Fibroblast of skin of back (primary cell): ENCODE data around the gene HK1.

Experiments used
- DNase-seq: peaks from one replicate; pipeline ENCODE4 v3.0.0-alpha.2; 2013

The HK1 gene

DNA sequence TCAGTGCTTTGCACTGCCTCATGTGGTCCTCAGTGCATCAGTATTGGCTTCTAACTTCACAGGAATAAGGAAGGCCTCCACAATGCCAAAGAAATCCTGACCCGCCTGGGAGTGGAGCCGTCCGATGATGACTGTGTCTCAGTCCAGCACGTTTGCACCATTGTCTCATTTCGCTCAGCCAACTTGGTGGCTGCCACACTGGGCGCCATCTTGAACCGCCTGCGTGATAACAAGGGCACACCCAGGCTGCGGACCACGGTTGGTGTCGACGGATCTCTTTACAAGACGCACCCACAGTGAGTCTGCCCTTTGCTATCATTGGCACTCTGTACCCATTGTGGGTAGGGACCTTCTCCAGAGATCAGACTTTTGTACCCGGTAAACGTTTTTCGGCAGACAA is 101.5 kb downstream of the HK1 start:
- no peak for DNase-seq

DNA sequence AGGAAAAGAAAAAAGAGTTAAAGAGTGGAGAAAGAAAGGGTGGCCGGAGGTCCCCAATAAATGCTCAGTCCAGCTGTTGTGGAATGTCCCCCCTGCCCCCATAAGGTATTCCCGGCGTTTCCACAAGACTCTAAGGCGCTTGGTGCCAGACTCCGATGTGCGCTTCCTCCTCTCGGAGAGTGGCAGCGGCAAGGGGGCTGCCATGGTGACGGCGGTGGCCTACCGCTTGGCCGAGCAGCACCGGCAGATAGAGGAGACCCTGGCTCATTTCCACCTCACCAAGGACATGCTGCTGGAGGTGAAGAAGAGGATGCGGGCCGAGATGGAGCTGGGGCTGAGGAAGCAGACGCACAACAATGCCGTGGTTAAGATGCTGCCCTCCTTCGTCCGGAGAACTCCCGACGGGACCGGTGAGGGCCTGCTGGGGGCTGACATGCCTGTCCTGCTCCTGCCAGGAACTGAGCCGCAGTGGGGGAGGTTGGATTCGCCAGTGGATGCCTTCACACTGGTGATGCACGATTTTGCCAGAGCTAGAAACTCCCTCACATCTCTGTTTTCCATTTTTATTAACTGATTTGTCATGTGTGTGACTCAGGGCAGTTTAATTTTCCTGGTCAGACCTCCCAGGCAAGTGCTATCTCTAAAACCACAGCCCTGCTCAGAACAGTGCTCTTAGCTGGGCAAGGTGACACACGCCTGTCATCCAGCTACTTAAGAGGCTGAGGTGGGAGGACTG is 104.3 kb downstream of the HK1 start:
- DNase-seq = peak; percentile 95

DNA sequence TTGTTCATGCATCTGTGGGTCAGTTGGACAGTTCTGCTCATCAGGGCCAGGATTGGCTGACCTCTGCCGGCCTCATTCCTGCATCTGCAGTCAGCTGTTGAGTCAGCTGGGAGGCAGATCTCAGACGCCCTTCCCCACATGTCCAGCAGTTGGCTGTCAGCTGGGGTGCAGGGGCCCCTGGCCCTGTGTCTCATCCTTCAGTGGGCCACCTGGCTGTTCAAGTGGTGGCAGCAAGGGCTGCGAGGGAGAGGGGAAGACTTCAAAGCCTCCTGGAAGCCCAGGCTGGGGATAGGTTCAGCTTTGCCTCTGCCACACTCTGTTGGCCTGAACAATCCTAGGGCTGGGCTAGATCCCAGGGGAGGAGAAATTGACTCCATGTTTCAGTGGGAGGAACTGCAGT is 105.3 kb downstream of the HK1 start:
- DNase-seq = peak; percentile 52

DNA sequence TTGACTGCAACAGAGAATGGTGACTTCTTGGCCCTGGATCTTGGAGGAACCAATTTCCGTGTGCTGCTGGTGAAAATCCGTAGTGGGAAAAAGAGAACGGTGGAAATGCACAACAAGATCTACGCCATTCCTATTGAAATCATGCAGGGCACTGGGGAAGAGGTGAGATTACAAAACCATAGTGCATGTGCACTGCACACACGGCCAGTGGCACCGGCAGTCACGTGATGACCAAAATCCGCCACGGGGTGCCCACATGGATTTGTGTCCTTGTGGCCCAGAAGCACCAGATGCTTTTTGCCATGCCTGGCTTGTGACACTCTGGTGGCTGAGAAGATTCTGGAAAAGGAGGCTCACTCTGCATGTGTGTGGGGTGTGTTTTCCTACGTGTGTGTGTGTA is 106.0 kb downstream of the HK1 start:
- DNase-seq = no peak

DNA sequence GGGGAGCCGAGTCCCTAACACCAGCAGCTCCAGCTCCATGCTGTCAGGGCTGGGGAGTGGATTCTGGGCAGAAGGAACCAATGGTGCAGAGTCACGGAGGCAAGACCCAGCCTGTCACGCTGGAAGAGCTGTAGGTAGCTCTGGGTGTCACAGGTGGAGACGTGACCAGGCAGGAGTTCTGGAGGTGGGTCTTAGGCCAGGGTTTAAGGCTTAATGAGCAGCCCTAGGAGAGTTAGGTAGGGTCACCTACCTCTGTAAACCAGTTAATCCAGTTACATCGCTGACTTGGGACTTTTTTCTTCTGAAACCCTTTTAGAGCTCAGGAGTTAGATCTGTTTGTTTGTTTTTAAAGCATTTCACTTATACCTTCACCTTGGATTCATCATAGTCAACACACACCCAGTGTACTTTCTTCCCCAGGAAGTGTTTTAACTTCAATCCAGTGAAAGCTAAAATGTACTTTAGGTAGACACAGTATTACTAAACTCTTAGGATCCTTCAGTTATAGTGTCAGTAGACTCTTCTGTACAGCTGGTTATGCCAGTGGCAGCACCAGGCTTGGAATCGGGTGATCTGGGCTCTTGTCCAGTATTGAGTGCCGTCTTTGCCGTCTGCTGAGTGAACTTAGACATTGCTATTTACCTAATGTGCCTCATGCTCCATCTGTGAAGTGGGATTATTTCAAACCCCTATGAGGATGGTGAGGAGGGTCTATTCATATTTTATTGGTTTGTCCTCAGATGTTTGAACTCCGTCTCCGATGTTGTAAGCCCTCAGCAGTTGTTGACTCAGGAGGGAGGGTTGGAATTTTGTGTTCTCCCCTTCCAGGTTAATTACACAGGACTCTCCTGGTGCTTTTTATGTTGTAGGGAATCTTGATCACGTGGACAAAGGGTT is 107.4 kb downstream of the HK1 start:
- no peak for DNase-seq

DNA sequence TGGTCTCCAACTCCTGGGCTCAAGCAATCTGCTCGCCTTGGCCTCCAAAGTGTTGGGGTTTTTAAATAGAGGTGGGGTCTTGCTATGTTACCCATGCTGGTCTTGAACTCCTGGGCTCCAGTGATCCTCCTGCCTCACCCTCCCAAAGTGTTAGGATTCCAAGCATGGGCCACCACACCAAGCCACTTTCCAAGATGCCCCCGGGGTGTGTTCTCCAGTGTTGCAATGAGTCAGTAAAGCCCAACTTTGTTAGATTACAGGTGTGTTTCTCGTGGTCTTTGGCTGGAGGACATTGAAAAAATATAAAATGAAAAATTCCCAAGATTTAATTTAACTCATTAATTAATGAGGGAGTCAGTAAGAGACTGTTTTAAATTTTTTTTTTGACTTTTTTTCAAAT is 109.2 kb downstream of the HK1 start:
- DNase-seq = no peak

DNA sequence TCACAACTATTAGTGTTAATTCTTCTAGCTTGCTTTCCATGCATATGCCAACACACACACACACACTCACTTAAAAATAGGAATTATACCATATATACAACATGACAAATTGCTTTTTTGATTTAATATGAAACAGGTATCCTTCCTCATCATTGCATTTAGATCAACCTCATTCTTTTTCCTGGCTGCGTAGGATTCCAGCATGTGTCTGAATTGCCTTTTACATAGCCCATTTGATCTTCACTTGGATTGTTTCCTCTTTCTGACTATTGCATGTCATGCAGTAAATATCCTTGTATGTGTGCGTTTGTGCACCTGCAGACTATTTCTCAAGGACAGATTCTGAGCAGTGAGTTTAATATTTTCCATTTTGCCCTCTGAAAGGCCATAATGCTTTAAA is 110.2 kb downstream of the HK1 start:
- DNase-seq = no peak

DNA sequence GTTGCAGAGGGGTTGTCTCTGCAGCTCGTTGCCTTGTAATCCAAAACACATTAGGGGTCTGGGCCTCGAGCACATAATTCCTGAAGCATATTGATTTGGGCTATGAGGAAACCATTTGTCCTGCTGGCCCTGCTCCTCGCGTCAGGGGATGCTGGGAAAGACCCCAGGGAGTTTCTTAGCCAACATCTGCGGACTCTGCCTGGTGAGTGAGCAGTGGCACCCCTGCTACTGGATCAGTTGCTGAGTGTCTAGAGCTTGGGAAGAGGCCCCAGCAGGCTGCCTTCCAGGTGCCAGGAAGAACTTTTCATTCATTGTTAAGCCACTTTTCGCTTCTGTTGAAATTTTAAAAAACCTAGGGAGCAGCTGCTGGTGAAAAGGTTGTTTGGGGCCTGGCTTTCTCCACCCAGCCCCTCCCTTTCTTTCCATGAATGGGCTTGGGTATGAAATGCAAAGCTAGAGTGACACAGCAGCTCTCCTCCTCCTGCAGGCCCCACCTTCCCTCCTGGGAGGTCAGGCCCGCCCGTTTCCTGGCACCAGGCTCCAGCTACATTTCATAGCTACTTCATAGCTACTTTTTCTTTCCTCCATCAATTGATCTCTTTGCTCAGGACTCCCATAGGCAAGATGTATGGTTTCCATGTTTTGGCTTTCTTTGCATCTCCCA is 111.7 kb downstream of the HK1 start:
- DNase-seq = peak; percentile 67

DNA sequence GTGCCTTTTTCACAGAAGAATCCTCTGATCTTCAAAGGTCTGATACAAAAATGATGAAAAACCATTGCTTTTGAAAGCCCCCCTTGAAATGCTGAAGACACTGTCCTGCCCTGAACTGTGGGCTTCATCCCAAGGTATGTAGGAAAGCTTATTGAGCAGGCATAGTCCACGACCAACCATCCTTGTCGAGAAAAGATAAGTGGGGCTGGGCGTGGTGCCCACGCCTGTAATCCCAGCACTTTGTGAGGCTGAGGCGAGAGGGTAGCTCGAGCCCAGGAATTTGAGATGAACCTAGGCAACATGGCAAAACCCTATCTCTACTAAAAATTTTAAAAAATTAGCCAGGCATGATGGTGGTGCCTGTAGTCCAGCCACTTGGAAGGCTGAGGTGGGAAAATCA is 112.9 kb downstream of the HK1 start:
- no peak for DNase-seq

DNA sequence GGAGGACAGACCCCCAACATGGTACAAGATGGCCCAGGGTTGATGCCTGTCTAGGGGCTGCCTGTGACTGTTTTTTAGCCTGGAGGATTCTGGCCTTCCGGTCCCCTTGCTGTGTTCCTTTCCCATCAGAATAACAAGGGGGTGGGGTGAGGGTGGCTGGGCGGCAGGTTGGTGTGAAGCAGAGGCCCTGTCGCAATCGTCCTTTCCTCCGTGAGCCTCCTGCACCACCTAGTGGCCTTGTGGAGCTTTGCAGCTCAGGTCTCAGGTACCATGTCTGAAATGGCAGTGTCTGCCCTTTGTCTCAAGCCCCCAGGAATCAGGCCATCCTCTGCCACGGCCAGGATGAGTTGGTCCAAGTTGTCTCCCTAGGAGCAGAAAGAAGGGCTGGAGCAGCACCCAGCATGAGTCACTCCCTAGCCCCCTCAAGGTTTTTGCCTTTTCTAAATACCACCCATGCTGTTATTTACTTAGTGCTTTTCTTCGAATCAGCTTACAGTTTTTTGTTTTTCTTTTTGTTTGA is 114.2 kb downstream of the HK1 start:
- peak; percentile 75 for DNase-seq

DNA sequence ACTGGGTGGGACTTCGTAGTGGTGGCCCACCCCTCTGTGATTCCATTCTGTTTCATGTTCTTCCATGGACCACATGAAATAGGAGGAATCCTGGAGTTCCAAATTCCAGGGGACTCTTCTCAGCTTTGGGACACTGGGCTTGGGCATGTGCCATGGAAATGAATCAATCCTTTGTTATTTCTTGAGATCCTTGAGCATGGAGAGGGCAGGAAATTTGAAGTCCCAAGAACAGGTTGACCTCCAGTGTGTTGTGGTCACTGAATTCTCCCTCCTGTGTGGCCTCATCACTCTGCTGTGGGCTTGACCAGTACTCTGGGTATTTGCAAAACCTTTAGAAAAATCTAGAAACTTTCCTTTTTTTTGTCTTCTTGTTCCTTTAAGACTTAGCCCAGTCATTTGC is 115.7 kb downstream of the HK1 start:
- DNase-seq = no peak

DNA sequence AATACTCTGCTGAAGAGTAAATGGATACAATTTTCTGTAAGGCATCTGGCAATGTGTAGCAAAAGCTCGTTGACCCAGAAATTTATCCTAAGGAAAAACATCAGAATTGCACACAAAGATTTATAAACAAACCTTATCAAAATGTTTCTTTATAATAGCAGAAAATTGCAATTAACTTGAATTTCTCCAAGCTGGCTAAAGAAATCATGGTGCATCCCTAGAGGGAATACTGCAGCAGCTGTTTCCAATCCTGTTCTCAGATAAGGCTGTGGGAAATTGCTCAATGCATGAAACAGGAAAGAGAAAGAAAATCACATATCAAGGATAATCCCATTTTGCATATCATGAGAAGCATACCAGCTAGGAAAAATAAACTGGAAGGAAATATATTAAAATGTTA is 119.7 kb downstream of the HK1 start:
- no peak for DNase-seq

DNA sequence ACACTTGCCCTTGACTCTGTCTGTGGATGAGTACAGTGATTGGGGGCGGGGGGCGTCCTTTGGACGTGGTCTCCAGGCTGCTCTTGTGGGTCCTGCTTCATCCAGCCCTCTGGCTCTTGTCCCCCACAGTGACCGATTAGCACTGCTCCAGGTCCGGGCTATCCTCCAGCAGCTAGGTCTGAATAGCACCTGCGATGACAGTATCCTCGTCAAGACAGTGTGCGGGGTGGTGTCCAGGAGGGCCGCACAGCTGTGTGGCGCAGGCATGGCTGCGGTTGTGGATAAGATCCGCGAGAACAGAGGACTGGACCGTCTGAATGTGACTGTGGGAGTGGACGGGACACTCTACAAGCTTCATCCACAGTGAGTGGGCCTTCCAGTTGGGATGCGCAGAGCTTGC is 120.2 kb downstream of the HK1 start:
- DNase-seq = no peak

DNA sequence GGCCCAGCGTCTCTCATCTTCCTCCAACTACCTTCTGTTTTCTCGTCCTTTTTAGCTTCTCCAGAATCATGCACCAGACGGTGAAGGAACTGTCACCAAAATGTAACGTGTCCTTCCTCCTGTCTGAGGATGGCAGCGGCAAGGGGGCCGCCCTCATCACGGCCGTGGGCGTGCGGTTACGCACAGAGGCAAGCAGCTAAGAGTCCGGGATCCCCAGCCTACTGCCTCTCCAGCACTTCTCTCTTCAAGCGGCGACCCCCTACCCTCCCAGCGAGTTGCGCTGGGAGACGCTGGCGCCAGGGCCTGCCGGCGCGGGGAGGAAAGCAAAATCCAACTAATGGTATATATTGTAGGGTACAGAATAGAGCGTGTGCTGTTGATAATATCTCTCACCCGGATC is 122.6 kb downstream of the HK1 start:
- no peak for DNase-seq

DNA sequence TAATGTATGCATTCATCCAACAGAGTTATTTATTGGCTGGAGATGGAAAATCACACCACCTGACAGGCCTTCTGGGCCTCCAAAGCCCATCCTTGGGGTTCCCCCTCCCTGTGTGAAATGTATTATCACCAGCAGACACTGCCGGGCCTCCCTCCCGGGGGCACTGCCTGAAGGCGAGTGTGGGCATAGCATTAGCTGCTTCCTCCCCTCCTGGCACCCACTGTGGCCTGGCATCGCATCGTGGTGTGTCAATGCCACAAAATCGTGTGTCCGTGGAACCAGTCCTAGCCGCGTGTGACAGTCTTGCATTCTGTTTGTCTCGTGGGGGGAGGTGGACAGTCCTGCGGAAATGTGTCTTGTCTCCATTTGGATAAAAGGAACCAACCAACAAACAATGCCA is 123.1 kb downstream of the HK1 start:
- DNase-seq = no peak

DNA sequence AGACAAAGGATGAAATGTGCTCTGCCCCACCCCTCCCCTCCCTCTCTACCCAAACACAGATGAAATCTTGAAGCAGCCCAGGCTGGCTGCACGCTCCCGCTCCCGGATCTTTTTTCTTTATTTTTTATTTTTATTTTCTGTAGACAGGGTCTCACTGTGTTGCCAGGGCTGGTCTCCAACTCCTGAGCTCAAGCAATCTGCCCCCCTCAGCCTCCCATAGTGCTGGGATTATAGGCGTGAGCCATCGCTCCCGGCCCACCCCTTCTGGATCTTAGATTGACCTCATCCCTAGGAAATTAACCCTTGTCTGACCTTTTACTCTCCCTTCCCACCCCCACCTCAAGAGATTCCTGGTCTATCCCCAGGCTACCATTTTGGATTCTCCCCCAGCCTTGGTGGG is 124.1 kb downstream of the HK1 start:
- DNase-seq = no peak

DNA sequence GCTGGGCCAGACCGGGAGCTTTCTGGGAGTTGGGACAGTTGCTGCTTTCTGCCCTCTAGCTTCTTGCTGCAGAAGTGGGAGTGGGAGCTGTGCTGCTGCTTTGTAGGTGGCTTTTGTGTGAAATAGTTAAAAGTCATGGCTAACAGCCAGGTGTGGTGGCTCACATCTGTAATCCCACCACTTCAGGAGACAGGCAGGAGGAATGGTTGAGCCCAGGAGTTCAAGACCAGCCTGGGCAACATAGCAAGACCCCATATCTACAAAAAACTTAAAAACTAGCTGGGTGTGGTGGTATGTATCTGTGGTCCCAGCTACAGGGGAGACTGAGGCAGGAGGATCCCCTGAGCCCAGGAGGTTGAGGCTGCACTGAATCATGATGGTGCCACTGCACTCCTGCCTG is 124.8 kb downstream of the HK1 start:
- DNase-seq = no peak

DNA sequence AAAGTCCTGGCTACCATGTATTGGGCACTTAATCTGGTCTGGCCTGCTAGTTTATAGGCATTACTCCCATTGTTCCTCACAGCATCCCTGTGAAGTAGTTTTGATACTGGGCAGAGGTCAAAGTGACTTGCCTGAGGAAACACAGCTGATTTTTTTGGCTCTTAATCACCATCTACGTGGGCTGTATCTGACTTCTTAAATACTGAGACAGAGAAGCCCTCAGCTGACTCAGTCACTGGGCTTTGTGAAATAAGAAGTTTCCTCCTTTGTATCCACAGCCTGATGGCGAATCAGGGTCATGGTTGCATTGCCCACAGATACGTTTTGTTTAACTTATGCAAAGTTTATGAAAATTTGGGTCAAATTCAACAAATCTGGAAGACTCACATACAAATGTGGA is 125.2 kb downstream of the HK1 start:
- DNase-seq = peak; percentile 20

DNA sequence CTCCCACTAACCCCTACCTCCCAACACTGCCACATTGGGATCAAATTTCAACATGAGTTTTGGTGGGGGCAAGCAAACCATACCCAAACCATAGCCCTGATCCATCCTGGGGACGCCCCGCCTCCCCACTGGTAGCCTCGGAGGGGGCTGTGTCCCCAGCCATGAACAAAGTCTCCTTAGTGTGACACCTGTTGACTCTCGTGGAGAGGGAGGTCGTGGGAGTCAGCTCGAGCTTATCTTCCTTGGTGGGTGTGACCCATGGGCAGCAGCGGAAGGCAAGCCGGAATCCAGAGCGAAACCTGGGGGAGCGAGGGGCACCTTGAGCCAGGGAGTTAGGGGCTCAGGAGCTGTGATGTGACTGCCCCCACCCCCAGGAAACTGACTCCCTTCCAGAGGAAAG is 126.5 kb downstream of the HK1 start:
- DNase-seq = no peak

DNA sequence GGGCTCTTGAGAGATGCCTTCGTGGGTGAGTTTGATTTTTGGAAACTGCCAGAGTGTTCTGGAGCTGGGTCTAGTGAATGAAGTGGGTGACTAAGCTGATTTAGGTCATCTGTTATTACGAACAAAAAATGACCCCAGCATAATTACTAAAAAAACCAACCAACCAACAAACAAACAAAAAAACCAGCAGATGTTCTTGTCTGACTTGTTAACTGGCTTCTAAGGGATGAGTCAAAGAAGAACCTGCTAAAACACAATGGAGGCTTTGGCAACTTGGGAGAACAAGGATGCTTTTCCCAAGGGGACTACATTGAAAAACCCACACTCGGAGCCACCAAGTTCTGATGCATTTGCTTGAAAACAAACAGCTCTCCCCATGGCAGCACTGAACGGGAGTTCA is 126.9 kb downstream of the HK1 start:
- DNase-seq = no peak

DNA sequence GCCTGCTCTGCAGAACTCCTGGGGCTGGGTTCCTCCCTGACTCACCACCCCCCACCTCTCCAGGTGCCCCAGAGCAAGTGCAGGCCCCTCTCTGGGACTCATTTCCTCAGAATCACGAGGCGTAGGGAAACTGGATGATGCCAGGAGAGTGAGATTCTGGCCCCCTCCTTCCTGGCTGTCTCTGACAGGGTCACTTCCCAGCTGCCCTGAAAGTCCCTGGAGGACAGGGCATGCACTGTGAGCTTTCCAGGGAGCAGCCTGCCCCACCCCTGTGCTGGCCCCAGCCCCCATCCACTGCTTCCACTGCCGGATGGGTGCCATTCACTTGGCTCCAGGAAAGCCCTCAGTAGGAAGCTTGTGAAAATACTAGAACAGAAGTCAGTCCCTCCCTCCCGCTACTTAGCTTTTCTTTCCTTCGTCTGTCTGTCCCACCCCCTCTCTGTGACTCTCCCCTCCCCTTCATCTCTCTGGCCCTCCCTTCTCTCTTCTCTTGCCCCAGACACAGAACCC is 128.1 kb downstream of the HK1 start:
- peak; percentile 21 for DNase-seq

DNA sequence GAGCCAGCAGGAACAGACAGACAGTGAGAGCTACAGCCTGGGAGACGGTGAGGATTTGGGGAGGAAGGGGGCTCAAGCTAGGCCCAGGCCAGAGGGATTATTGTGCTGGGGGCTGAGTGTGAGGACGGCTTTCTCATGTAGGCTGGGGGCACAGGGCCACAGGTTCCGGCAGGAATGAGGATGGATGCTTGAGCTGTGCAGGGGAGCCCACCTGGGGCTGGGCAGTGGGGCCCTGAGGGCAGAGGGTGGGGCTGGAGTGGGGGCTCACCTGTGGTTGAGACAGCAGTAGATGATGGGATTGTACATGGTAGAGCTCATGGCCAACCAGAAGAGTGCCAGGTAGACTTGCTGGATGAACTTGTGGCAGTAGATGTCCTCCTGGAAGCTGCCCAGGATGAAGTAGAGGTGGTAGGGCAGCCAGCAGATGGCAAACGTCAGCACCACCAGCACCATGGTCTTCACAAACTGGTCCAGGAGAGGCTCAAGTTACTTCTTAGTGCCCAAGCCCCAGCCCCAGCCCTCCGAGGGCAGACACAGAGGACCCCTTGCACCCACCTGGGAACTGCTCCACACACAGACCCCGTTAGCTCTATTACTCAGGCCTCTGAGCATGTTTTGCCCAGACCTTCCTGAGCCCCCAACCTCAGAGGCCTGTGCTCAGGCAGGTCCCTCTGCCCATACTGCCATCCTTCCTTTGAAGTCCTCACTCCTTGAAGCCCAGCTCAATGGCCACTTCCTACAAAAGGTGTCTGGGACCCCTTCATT is 128.7 kb downstream of the HK1 start:
- DNase-seq = no peak
